CD4-positive, CD25-positive, alpha-beta regulatory T cell (primary cell): ENCODE measurements around the gene COPB2. TPM values are rescaled to one million over a fixed set of nuclear protein-coding genes. Genes with fewer than 3 reads are reported as not detected.

Source experiments
- ATAC-seq, 2 donors: fragments of 150-1000 bp; cut with Tn5 transposase; one replicate each; pipeline ENCODE4 v1.10.0; 2021; ENCODE audit warnings: low read depth in 2 of 2, moderate number of reproducible peaks in 2 of 2, moderate library complexity in 1 of 2
- DNase-seq, 3 donors: peaks; one replicate each; pipeline versions ENCODE4 v3.0.0 to v3.0.0-alpha.2; 2012 to 2022; ENCODE audit warnings: mixed read lengths in 1 of 3
- H3K27ac ChIP-seq: one replicate; pipeline ENCODE4 v1.7.0; 2013; ENCODE audit warnings: mild to moderate bottlenecking, low read length; ENCODE audit not compliant: insufficient read depth, poor library complexity, severe bottlenecking
- H3K27me3 ChIP-seq: one replicate; pipeline ENCODE4 v1.7.0; 2013; ENCODE audit warnings: low read length; ENCODE audit not compliant: control insufficient read depth, insufficient read depth
- H3K36me3 ChIP-seq: one replicate; pipeline ENCODE4 v1.7.0; 2013; ENCODE audit warnings: mild to moderate bottlenecking, low read length, moderate library complexity; ENCODE audit not compliant: control insufficient read depth, insufficient read depth
- H3K4me1 ChIP-seq: 2 replicates; pipeline ENCODE4 v1.7.0; 2013; ENCODE audit warnings: mild to moderate bottlenecking, low read length; ENCODE audit not compliant: insufficient read depth, control insufficient read depth, poor library complexity, severe bottlenecking
- H3K4me3 ChIP-seq: one replicate; pipeline ENCODE4 v1.7.0; 2013; ENCODE audit warnings: low read depth, mild to moderate bottlenecking, low read length, moderate library complexity
- H3K9me3 ChIP-seq, 2 experiments: 1 replicate in 1 of 2; 2 replicates in 1 of 2; pipeline ENCODE4 v1.7.0; 2013; ENCODE audit warnings: low read length in 2 of 2, mild to moderate bottlenecking in 1 of 2, moderate library complexity in 1 of 2; ENCODE audit not compliant: control insufficient read depth in 2 of 2
- H3K27ac Mint-ChIP-seq, 3 donors: one replicate each; pipeline ENCODE4 v1.8.0; 2020 to 2022; ENCODE audit warnings: mild to moderate bottlenecking in 3 of 3, mixed read lengths in 3 of 3, moderate library complexity in 2 of 3
- H3K27me3 Mint-ChIP-seq: one replicate; pipeline ENCODE4 v1.8.0; 2022; ENCODE audit warnings: mild to moderate bottlenecking, mixed read lengths
- H3K36me3 Mint-ChIP-seq: one replicate; pipeline ENCODE4 v1.8.0; 2020; ENCODE audit warnings: mixed read lengths
- H3K4me1 Mint-ChIP-seq, 4 donors: one replicate each; pipeline ENCODE4 v1.8.0; 2020 to 2022; ENCODE audit warnings: mixed read lengths in 4 of 4, mild to moderate bottlenecking in 1 of 4
- H3K4me3 Mint-ChIP-seq, 4 donors: one replicate each; pipeline ENCODE4 v1.8.0; 2020 to 2022; ENCODE audit warnings: mild to moderate bottlenecking in 4 of 4, mixed read lengths in 4 of 4, moderate library complexity in 3 of 4
- H3K9me3 Mint-ChIP-seq, 7 donors: one replicate each; pipeline ENCODE4 v1.8.0; 2020 to 2022; ENCODE audit warnings: mixed read lengths in 7 of 7, mild to moderate bottlenecking in 3 of 7, moderate library complexity in 2 of 7
- polyA plus RNA-seq, 4 donors: library from polyadenylated mRNA; unstranded; fragments of 300-500 nt; fragmentation: Illumina TruSeq; gene quantifications; one replicate each; pipeline ENCODE4 v1.2.3, GENCODE V29; 2021
- total RNA-seq: library from RNA; stranded (reverse); gene quantifications from one replicate; pipeline ENCODE4 v1.2.3, GENCODE V29; 2022

COPB2 gene
- total and polyA plus RNA-seq, 5 donors from 2014 or later = 32.7 to 80.6 (median 67.6) TPM

DNA sequence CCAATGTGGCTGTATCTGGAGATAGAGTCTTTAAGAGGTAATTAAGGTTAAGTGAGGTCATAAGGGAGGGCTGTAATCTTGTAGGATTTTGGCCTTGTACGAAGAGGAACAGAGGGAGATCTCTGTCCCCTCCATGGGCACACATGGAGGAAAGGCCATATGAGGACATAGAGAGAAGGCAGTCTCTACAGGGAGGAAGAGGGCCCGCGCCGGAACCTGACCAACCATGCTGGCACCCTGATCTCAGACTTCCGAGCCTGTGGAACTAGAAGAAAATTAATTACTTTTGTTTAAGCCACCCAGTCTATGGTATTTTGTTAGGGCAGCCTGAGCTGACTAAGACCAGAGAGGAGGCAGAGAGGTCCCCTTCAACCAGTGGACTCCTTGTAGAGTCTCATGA lies 63.3 kb downstream of the COPB2 start:
- no peaks in the 10 kb centered on the region for H3K36me3 ChIP-seq
- H3K27ac ChIP-seq = no peak overlapping the region
- H3K4me1 ChIP-seq = peaks cover 4% of the 10 kb centered on the region
- no peak for ATAC-seq
- no peaks in the 10 kb centered on the region for H3K36me3 Mint-ChIP-seq
- no peak overlapping the region for H3K4me3 ChIP-seq
- H3K9me3 Mint-ChIP-seq = peaks cover 0 to 1% (median 0%) of the 10 kb centered on the region in 7 donors
- H3K4me1 Mint-ChIP-seq = peaks cover 0 to 16% (median 5%) of the 10 kb centered on the region in 4 donors
- H3K4me3 Mint-ChIP-seq = no peak overlapping the region
- peaks cover 10% of the 10 kb centered on the region for H3K27me3 Mint-ChIP-seq
- no peaks in the 10 kb centered on the region for H3K9me3 ChIP-seq
- DNase-seq = no peak
- no peak overlapping the region for H3K27ac Mint-ChIP-seq
- H3K27me3 ChIP-seq = no peaks in the 10 kb centered on the region

DNA sequence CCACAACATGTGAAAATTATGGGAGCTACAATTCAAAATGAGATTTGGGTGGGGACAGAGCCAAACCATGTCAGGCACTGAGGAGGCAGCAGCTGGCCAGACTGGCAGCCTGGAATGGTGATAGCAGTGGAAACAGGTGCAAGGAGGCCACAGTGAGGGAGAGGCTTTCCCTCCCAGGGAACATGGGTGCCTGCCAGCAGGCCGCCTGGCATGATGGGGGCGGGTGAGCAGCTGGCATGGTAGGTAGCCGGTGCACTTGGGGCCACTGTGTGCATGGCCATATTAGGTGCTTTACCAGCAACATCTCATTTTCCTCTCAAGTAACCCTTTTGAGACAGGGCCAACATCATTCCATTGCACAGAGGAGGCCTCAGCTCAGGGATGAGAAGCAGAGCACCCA lies 63.9 kb downstream of the COPB2 start:
- Histone ChIP-seq H3K36me3 (no peaks in the 10 kb centered on the region), H3K27ac (no peak overlapping the region), H3K27me3 (no peaks in the 10 kb centered on the region), H3K9me3 (no peaks in the 10 kb centered on the region), H3K4me1 (peaks cover 4% of the 10 kb centered on the region), H3K4me3 (no peak overlapping the region)
- no peak overlapping the region for H3K4me3 Mint-ChIP-seq
- peaks cover 4% of the 10 kb centered on the region for H3K27me3 Mint-ChIP-seq
- H3K9me3 Mint-ChIP-seq = peaks cover 0 to 1% (median 0%) of the 10 kb centered on the region in 7 donors
- DNase-seq (no peak), ATAC-seq (no peak)
- no peak overlapping the region for H3K27ac Mint-ChIP-seq
- H3K36me3 Mint-ChIP-seq = no peaks in the 10 kb centered on the region
- H3K4me1 Mint-ChIP-seq = peaks cover 0 to 16% (median 5%) of the 10 kb centered on the region in 4 donors

DNA sequence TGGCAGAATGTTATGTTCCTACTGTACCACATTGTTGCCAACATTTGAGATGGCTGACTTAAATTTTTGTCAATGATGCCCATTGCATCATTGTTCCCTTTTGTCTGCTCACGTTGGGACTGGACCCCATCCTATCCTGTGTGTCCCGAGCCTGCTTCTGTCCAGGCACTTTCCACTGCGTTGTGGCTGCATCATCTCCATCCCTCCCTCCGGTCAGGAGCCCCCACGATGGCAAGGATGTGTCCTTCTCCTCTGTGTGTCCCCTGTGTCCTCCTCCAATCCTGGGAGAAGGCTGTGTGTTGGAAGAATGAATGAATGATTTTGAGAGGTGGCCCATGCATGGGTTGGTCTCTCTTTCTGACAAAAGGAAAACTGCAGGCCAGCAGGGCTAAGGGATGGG lies 65.0 kb downstream of the COPB2 start:
- Histone ChIP-seq H3K4me1 (peaks cover 2% of the 10 kb centered on the region), H3K4me3 (no peak overlapping the region), H3K27ac (no peak overlapping the region), H3K9me3 (no peaks in the 10 kb centered on the region), H3K27me3 (no peaks in the 10 kb centered on the region), H3K36me3 (no peaks in the 10 kb centered on the region)
- Mint-ChIP-seq H3K36me3 (no peaks in the 10 kb centered on the region), H3K4me3 (no peak overlapping the region), H3K4me1 (peaks cover 0 to 11% (median 4%) of the 10 kb centered on the region in 4 donors), H3K27ac (no peak overlapping the region), H3K9me3 (peaks cover 0 to 1% (median 0%) of the 10 kb centered on the region in 7 donors), H3K27me3 (peaks cover 4% of the 10 kb centered on the region)
- DNase-seq = no peak
- no peak for ATAC-seq

DNA sequence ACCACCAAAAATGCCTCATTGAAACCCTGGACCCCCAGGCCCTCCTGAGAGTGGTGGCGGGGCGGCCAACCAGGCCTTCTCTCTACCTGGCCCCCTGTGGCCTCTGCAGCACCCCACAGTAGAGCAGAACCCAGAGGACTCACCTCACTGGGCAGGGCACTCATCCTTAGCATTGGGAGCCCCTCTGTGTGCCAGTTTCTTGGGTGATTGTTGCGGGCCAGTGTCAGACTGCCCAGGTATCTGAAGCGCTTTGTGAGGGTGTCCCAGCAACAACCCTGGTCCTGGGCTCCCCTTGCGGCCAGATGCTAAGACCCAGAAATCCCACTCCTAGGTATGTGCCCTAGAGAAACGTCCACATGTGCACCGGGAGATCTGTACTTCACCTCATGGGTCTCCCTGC lies 66.3 kb downstream of the COPB2 start:
- no peak for ATAC-seq
- no peak for DNase-seq
- peaks cover 0 to 1% (median 0%) of the 10 kb centered on the region in 7 donors for H3K9me3 Mint-ChIP-seq
- Histone ChIP-seq H3K36me3 (no peaks in the 10 kb centered on the region), H3K4me3 (no peak overlapping the region), H3K4me1 (no peaks in the 10 kb centered on the region), H3K27ac (no peak overlapping the region), H3K9me3 (no peaks in the 10 kb centered on the region), H3K27me3 (no peaks in the 10 kb centered on the region)
- no peak overlapping the region for H3K27ac Mint-ChIP-seq
- no peaks in the 10 kb centered on the region for H3K4me1 Mint-ChIP-seq
- no peaks in the 10 kb centered on the region for H3K36me3 Mint-ChIP-seq
- H3K27me3 Mint-ChIP-seq = peaks cover 4% of the 10 kb centered on the region
- no peak overlapping the region for H3K4me3 Mint-ChIP-seq

DNA sequence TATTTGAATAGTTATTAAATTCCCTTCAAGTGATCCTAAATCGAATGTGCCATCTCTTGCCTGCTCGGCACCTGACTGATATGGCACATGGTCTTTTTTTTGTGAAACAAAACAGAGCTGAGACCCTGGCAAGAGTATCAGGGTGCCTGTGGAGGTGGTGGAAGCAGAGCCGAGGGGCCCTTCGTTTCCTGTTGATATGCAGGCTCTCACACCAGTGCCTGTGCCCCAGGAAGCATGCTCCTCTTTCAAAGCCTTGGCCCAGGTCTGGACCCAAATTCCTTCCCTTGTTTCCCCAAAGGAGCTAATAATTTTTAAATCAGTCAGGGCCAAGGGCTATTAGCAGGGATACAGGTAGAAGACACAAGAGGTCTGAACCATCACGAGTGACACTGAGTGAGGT lies 67.1 kb downstream of the COPB2 start:
- no peak for DNase-seq
- ATAC-seq = no peak
- H3K4me3 ChIP-seq = no peak overlapping the region
- no peaks in the 10 kb centered on the region for H3K4me1 ChIP-seq
- Mint-ChIP-seq H3K27ac (no peak overlapping the region), H3K4me3 (no peak overlapping the region), H3K4me1 (no peaks in the 10 kb centered on the region), H3K36me3 (no peaks in the 10 kb centered on the region), H3K9me3 (peaks cover 0 to 1% (median 0%) of the 10 kb centered on the region in 7 donors), H3K27me3 (peaks cover 4% of the 10 kb centered on the region)
- no peaks in the 10 kb centered on the region for H3K27me3 ChIP-seq
- no peaks in the 10 kb centered on the region for H3K36me3 ChIP-seq
- H3K9me3 ChIP-seq = no peaks in the 10 kb centered on the region
- no peak overlapping the region for H3K27ac ChIP-seq

DNA sequence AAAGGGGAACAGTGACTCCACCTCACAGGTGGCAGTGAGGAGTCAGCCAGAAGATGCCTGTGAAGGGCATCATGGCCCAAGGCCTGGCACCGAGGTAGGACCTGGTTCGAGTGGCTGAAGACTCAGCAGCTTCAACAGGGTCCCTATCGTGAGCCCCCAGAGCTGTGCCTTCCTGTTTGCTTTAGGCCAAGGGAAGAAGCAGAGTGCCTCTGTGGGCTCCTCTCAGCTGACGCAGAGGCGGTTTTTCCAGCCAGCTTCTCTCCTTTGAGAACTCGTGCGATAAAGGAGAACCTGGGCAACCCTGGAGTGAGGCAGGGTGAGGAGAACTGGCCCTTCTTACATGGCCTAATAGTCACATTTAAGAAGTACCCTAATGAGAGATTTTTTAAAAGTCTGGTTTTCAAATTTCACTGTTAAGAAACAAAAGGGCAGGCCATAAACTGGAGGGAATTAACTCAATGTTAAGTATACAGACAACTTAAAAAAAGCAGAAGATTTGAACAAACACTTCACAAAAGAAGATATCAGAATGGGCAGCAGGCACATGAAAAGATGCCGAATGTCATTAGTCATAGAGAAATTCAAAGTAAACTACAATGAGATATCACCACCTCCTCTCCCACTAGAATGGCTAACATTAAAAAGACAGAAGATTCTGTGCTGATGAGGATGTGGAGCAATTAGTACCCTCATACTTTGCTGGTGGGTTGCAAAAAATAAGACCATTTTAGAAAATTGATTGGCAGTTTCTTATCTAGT lies 68.7 kb downstream of the COPB2 start:
- peaks cover 0 to 1% (median 0%) of the 10 kb centered on the region in 7 donors for H3K9me3 Mint-ChIP-seq
- ATAC-seq = no peak
- DNase-seq = no peak
- no peak overlapping the region for H3K4me3 Mint-ChIP-seq
- H3K27me3 Mint-ChIP-seq = no peaks in the 10 kb centered on the region
- Histone ChIP-seq H3K27me3 (no peaks in the 10 kb centered on the region), H3K9me3 (no peaks in the 10 kb centered on the region), H3K4me1 (no peaks in the 10 kb centered on the region), H3K4me3 (no peak overlapping the region), H3K27ac (no peak overlapping the region), H3K36me3 (no peaks in the 10 kb centered on the region)
- no peaks in the 10 kb centered on the region for H3K4me1 Mint-ChIP-seq
- no peaks in the 10 kb centered on the region for H3K36me3 Mint-ChIP-seq
- no peak overlapping the region for H3K27ac Mint-ChIP-seq

DNA sequence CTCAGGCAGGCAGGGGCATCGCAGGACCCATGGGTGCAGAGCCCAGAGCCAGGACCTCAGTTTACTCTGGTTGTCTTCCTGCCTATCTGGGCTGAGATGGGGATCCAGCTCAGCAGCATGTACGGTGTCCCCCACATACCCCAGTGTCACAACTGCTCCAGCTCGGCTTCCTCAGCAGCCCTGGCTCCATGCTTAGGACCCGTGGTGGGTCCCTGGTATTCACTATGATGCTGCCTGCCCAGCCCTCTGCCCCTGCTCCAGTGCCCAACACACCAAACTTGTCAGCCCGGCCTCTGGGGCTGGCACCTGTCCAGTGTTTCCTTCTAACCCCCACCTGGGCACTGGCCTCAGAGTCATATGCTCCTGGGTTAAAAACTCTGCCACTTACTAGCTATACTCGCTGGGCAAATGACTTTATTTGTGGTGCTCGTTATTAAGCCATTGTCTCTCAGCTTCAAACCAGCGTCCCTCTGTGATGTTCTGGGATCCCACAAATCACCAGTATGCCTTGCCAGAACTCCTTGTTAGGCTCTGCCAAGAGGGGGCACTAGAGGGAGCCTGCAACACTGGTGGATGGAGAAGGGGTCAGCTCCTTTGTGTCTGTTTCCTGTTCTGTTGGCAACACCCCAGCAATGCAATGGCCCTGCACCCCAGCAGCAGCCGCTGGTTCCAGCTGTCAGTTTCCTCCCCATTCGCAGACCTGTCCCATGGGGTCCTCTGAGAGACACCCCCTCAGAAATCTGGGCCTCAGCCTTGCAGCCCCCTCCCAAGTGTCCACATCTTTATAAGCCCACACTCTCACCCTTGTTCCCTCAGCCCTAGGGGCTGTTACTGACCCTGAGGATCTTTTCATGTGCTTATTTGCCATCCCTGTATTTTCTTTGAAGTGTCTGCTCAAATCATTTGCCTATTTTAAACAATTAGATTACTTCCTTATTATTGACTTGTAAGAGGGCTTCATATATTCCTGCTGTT lies 69.7 kb downstream of the COPB2 start:
- Mint-ChIP-seq H3K27me3 (no peaks in the 10 kb centered on the region), H3K4me3 (no peak overlapping the region), H3K4me1 (no peaks in the 10 kb centered on the region), H3K9me3 (peaks cover 0 to 1% (median 0%) of the 10 kb centered on the region in 7 donors), H3K27ac (peak overlapping the region in 1 of 3 donors; percentile 48), H3K36me3 (no peaks in the 10 kb centered on the region)
- ATAC-seq (no peak), DNase-seq (no peak)
- Histone ChIP-seq H3K4me1 (no peaks in the 10 kb centered on the region), H3K9me3 (no peaks in the 10 kb centered on the region), H3K27ac (no peak overlapping the region), H3K4me3 (no peak overlapping the region), H3K36me3 (no peaks in the 10 kb centered on the region), H3K27me3 (no peaks in the 10 kb centered on the region)
